C4-2B (cell line): ENCODE data around the gene SLC9A1.

Source experiments
- ZFX ChIP-seq: fragments of 450-650 bp; IDR thresholded peaks from 2 replicates; pipeline ENCODE4 v1.6.1; 2017
- TF ChIP-seq, protein P1 (sequence below): fragments of 450-650 bp; conservative IDR thresholded peaks from 2 replicates; pipeline ENCODE4 v1.5.1; 2017; ENCODE audit warnings: mild to moderate bottlenecking

DNA sequence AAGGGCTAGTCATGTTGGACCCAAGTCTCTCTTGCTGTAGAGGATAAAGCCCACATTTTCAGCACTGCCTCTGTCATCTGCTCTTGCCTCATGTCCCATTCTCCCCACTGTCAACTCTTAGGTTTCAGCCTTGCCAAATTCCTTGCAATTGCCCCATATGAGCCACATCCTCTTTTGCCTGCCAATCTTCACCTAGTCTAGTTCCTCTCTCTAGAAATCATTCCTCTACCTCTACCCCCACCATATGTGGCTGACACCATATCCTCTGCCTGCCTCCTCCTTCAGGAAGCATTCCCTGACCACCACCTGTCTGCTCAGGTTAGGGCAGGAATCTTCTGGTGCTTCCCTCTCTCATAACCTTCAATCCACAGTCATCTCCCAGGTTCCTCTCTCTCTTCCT is 38.2 kb downstream of the SLC9A1 start:
- TF ChIP-seq, protein P1, sequence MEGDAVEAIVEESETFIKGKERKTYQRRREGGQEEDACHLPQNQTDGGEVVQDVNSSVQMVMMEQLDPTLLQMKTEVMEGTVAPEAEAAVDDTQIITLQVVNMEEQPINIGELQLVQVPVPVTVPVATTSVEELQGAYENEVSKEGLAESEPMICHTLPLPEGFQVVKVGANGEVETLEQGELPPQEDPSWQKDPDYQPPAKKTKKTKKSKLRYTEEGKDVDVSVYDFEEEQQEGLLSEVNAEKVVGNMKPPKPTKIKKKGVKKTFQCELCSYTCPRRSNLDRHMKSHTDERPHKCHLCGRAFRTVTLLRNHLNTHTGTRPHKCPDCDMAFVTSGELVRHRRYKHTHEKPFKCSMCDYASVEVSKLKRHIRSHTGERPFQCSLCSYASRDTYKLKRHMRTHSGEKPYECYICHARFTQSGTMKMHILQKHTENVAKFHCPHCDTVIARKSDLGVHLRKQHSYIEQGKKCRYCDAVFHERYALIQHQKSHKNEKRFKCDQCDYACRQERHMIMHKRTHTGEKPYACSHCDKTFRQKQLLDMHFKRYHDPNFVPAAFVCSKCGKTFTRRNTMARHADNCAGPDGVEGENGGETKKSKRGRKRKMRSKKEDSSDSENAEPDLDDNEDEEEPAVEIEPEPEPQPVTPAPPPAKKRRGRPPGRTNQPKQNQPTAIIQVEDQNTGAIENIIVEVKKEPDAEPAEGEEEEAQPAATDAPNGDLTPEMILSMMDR: no peak
- no peak for TF ChIP-seq ZFX
